IMR-90 (cell line): ENCODE data around the gene CEP95. TPM values are rescaled to one million over a fixed set of nuclear protein-coding genes. Genes with fewer than 3 reads are reported as not detected.
"Not testable (repeated sequence)": the region's sequence is repeated elsewhere in the genome, so short reads cannot be mapped to it uniquely, and the experiment has no call there.

Experiments
- ATAC-seq: fragments of 200-7000 bp; cut with Tn5 transposase; 2 replicates; pipeline ENCODE4 v1.9.1; 2020; ENCODE audit warnings: low read depth, mild to moderate bottlenecking, moderate library complexity
- BruUV-seq: library from RNA; stranded (reverse); fragments of 400-500 nt; replicated peaks from 2 replicates; lab custom pipeline; 2021; lab: Mats Ljungman, UMichigan
- CTCF ChIA-PET: fragments of 300-600 bp; formaldehyde crosslinking; extraction: SDS; loops from one replicate; lab custom pipeline; 2021; ENCODE audit warnings: antibody characterized with exemption; lab: Yijun Ruan, JAX
- POLR2A ChIA-PET: fragments of 300-600 bp; sonication (Branson Sonifier 250); formaldehyde crosslinking; loops from one replicate; lab custom pipeline; 2022; ENCODE audit warnings: antibody characterized with exemption; ENCODE audit not compliant: unreplicated experiment; lab: Charles Lee
- DNase-seq: peaks from one replicate; pipeline ENCODE4 v3.0.0; 2013
- H2AFZ ChIP-seq: replicated peaks from 2 replicates; pipeline ENCODE3; 2013; ENCODE audit warnings: low read length, mild to moderate bottlenecking; ENCODE audit not compliant: poor library complexity
- H2AK5ac ChIP-seq: 2 replicates; pipeline ENCODE4 v1.6.1; 2013; ENCODE audit warnings: low read depth, low read length, inconsistent platforms
- H2AK9ac ChIP-seq: replicated peaks from 2 replicates; pipeline ENCODE3; 2013; ENCODE audit warnings: mild to moderate bottlenecking, low read depth, low read length, moderate library complexity; ENCODE audit not compliant: poor library complexity
- H2BK120ac ChIP-seq: 2 replicates; pipeline ENCODE4 v1.6.1; 2013; ENCODE audit warnings: low read depth, low read length, inconsistent platforms
- H2BK15ac ChIP-seq: 3 replicates; pipeline ENCODE4 v1.6.1; 2013; ENCODE audit warnings: low read depth, low read length, inconsistent platforms
- H2BK20ac ChIP-seq: 2 replicates; pipeline ENCODE4 v1.6.1; 2013; ENCODE audit warnings: low read depth, mild to moderate bottlenecking, inconsistent platforms, low read length, moderate library complexity
- H2BK5ac ChIP-seq: 2 replicates; pipeline ENCODE4 v1.6.1; 2013; ENCODE audit warnings: mild to moderate bottlenecking, low read depth, low read length, inconsistent platforms; ENCODE audit not compliant: poor library complexity, severe bottlenecking
- H3K14ac ChIP-seq: replicated peaks from 2 replicates; pipeline ENCODE4 v1.6.1; 2013; ENCODE audit warnings: low read depth, low read length, inconsistent platforms
- H3K18ac ChIP-seq: 2 replicates; pipeline ENCODE4 v1.6.1; 2013; ENCODE audit warnings: low read depth, low read length, control low read depth
- H3K23ac ChIP-seq: 2 replicates; pipeline ENCODE4 v1.6.1; 2013; ENCODE audit warnings: low read depth, low read length, inconsistent platforms
- H3K27ac ChIP-seq: 2 replicates; pipeline ENCODE4 v1.5.1; 2013; ENCODE audit warnings: mild to moderate bottlenecking, control low read depth, low read length; ENCODE audit not compliant: insufficient read depth
- H3K27me3 ChIP-seq: 2 replicates; pipeline ENCODE4 v1.6.1; 2013; ENCODE audit warnings: low read length; ENCODE audit not compliant: control insufficient read depth, insufficient read depth
- H3K36me3 ChIP-seq: 2 replicates; pipeline ENCODE4 v1.6.1; 2013; ENCODE audit warnings: low read length, mixed read lengths; ENCODE audit not compliant: control insufficient read depth, insufficient read depth
- H3K4ac ChIP-seq: 2 replicates; pipeline ENCODE4 v1.6.1; 2013; ENCODE audit warnings: low read depth, low read length, inconsistent platforms
- H3K4me1 ChIP-seq: 2 replicates; pipeline ENCODE4 v1.6.1; 2013; ENCODE audit warnings: low read length, mixed read lengths; ENCODE audit not compliant: control insufficient read depth, insufficient read depth
- H3K4me2 ChIP-seq: 2 replicates; pipeline ENCODE4 v1.6.1; 2013; ENCODE audit warnings: low read depth, mild to moderate bottlenecking, control low read depth, low read length, moderate library complexity
- H3K4me3 ChIP-seq: 2 replicates; pipeline ENCODE4 v1.5.1; 2013; ENCODE audit warnings: low read depth, mild to moderate bottlenecking, control low read depth, low read length, moderate library complexity; ENCODE audit not compliant: insufficient read depth
- H3K56ac ChIP-seq: 2 replicates; pipeline ENCODE4 v1.6.1; 2013; ENCODE audit warnings: low read length, inconsistent platforms; ENCODE audit not compliant: insufficient read depth; ENCODE audit errors: extremely low read depth
- H3K79me1 ChIP-seq, 2 experiments: 2 replicates each; pipeline ENCODE4 v1.6.1; 2013; ENCODE audit warnings: low read length in 2 of 2, inconsistent platforms in 1 of 2, low read depth in 1 of 2
- H3K9ac ChIP-seq: 2 replicates; pipeline ENCODE4 v1.6.1; 2013; ENCODE audit warnings: low read depth, low read length, control low read depth
- H3K9me1 ChIP-seq: 2 replicates; pipeline ENCODE4 v1.6.1; 2013; ENCODE audit warnings: low read length, inconsistent platforms; ENCODE audit not compliant: insufficient read depth
- H3K9me3 ChIP-seq: 2 replicates; pipeline ENCODE4 v1.6.1; 2013; ENCODE audit warnings: low read length; ENCODE audit not compliant: control insufficient read depth, insufficient read depth
- H4K20me1 ChIP-seq: 2 replicates; pipeline ENCODE4 v1.6.1; 2013; ENCODE audit warnings: low read length, inconsistent platforms; ENCODE audit not compliant: insufficient read depth
- H4K5ac ChIP-seq: 2 replicates; pipeline ENCODE4 v1.6.1; 2013; ENCODE audit warnings: mild to moderate bottlenecking, low read depth, low read length, control low read depth
- H4K8ac ChIP-seq, 2 experiments: 2 replicates each; pipeline ENCODE4 v1.6.1; 2013; ENCODE audit warnings: low read depth in 2 of 2, low read length in 2 of 2, control low read depth in 1 of 2, inconsistent platforms in 1 of 2
- H4K91ac ChIP-seq: 2 replicates; pipeline ENCODE4 v1.6.1; 2013; ENCODE audit warnings: low read depth, low read length, inconsistent platforms; ENCODE audit not compliant: insufficient read depth
- FOS ChIP-seq: fragments of 150-350 bp; IDR thresholded peaks from 2 replicates; pipeline ENCODE4 v1.6.1; 2016; ENCODE audit warnings: low read depth, low read length
- POLR2A ChIP-seq: IDR thresholded peaks from 2 replicates; pipeline ENCODE4 v1.6.1; 2012; ENCODE audit warnings: mild to moderate bottlenecking, low read depth, low read length
- RCOR1 ChIP-seq: IDR thresholded peaks from 2 replicates; pipeline ENCODE4 v1.6.1; 2012; ENCODE audit warnings: mild to moderate bottlenecking, low read length, improper control_type of control experiment; ENCODE audit not compliant: insufficient replicate concordance
- WGBS, 2 experiments: methylation state at CpG; one replicate each; pipeline versions ENCODE4 v1.1.5 to v1.1.7; 2013; ENCODE audit warnings: missing lambda C conversion rate in 2 of 2; ENCODE audit not compliant: insufficient read length in 1 of 2; ENCODE audit errors: extremely low coverage in 2 of 2; 5-methylcytosine and 5-hydroxymethylcytosine counted together
- dilution Hi-C: fragments of 300-500 bp; cut with HindIII; formaldehyde crosslinking; loops from one replicate; pipeline ENCODE4 v1.14.3; 2018; ENCODE audit warnings: low sequenced_read_pairs; ENCODE audit not compliant: unreplicated experiment
- in situ Hi-C: fragments of 300-500 bp; cut with MboI; formaldehyde crosslinking; loops from 3 replicates; pipeline ENCODE4 v1.14.3; 2019; ENCODE audit warnings: low sequenced_read_pairs, inconsistent platforms, mixed read lengths
- intact Hi-C: fragments of 100-400 bp; cut with micrococcal nuclease; formaldehyde crosslinking; loops from 2 replicates; pipeline ENCODE4 v1.10.0; 2022
- polyA plus RNA-seq, 3 experiments: library from polyadenylated mRNA; depleted of rRNA; stranded (reverse); fragments of >200 nt; gene quantifications; 2 replicates each; pipeline ENCODE4 v1.2.3, GENCODE V29; 2012; ENCODE audit warnings: low replicate concordance in 1 of 3
- total RNA-seq: library from RNA; depleted of rRNA; stranded (reverse); fragments of >200 nt; gene quantifications from 2 replicates; pipeline ENCODE4 v1.2.3, GENCODE V29; 2012

CEP95 gene
- total and polyA plus RNA-seq, 2 of the 4 experiments (the other 2 are of a cell fraction) = 6.1 to 13.6 TPM

DNA sequence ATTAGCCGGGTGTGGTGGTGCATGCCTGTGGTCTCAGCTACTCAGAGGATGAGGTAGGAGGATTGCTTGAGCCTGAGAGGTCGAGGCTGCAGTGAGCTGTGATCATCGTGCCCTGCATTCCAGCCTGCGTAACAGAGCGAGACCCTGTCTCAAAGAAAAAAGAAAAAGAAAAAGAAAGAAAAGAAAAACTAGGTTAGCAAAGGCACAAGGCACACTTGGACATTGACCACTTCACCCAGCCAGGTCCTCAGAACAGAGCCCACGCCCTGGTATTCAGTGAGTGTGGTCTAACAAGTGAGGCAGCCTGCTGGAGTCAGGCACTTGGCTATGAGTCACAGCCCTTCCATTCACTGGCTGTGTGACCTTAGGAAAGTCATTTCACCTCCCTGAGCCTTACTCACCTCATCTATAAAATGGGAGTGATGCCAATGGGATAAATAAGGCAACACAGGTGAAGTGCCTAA is 47.5 kb upstream of the CEP95 start:
- Histone ChIP-seq H3K4me2 (no peak overlapping the region), H3K4me3 (no peak overlapping the region), H4K91ac (no peak overlapping the region), H3K79me1 (no peaks in the 10 kb centered on the region), H3K36me3 (no peaks in the 10 kb centered on the region), H3K56ac (no peak overlapping the region), H2BK15ac (no peak overlapping the region), H2AK9ac (peak overlapping the region; percentile 80), H3K27me3 (no peaks in the 10 kb centered on the region; the same call in 1 of the 2 replicates), H2BK20ac (no peak overlapping the region), H3K23ac (no peak overlapping the region), H3K9ac (no peak overlapping the region), H3K9me3 (no peaks in the 10 kb centered on the region), H3K4ac (0 out of 2 replicates have a peak overlapping the region, but pooled peaks have one; percentile 7), H4K8ac (no peak overlapping the region), H2BK5ac (no peak overlapping the region), H2BK120ac (no peak overlapping the region), H3K18ac (no peak overlapping the region), H3K27ac (no peak overlapping the region), H4K5ac (no peak overlapping the region), H4K20me1 (no peaks in the 10 kb centered on the region), H3K4me1 (peaks cover 8% of the 10 kb centered on the region), H3K14ac (0 out of 2 replicates have a peak overlapping the region, but pooled peaks have one; percentile 16), H2AFZ (peak overlapping the region; percentile 40), H3K9me1 (peaks cover 11% of the 10 kb centered on the region; the same call in 1 of the 2 replicates), H2AK5ac (no peak overlapping the region)
- DNase-seq (peak; percentile 75), ATAC-seq (peak; percentile 60)
- ChIA-PET CTCF (interaction anchor here (0.5 kb wide), 1 partner anchor 144 kb away, joined by 4 read pairs; no protein-coding TSS in a partner anchor), POLR2A (no interaction called here)
- BruUV-seq = no TSS peak
- intact Hi-C loops (no loop called here), dilution Hi-C loops (no loop called here), in situ Hi-C loops (no loop called here)
- TF ChIP-seq FOS = peak; percentile 40; the same call in 1 of the 2 replicates
- TF ChIP-seq POLR2A = no peak
- TF ChIP-seq RCOR1 = peak; percentile 54
- WGBS, 2 experiments = 40% methylated on average over 1 of the region's 6 CpGs; no CpG with 5 or more reads in 1 of the 2 experiments

DNA sequence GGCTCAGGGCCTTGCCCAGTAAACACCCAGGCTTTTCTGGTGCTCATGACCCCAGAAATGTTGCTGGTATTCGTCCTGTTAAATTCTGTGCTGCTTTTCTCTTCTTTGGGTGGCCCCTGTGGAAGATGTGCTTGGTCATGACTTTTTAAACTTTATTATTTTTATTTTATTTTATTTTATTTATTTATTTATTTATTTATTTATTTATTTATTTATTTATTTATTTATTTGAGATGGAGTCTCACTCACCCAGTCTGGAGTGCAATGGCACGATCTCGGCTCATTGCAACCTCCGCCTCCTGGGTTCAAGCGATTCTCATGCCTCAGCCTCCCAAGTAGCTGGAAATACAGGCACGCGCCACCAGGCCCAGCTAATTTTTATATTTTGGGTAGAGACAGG is 47.0 kb upstream of the CEP95 start:
- H2AFZ ChIP-seq, H3K14ac ChIP-seq, H2BK5ac ChIP-seq, H3K9me3 ChIP-seq, H3K23ac ChIP-seq, H3K4me2 ChIP-seq, ATAC-seq, dilution Hi-C loops, H3K79me1 ChIP-seq, H4K8ac ChIP-seq, H3K36me3 ChIP-seq, H3K4me3 ChIP-seq, CTCF ChIA-PET, BruUV-seq, H3K4ac ChIP-seq, intact Hi-C loops, in situ Hi-C loops, H4K20me1 ChIP-seq, H2BK120ac ChIP-seq, H2AK5ac ChIP-seq, DNase-seq, H3K56ac ChIP-seq, H4K5ac ChIP-seq, H3K9ac ChIP-seq, POLR2A ChIA-PET, H3K27ac ChIP-seq, H4K91ac ChIP-seq, H2BK20ac ChIP-seq, H3K18ac ChIP-seq, H3K4me1 ChIP-seq, H3K27me3 ChIP-seq, H2BK15ac ChIP-seq: not testable (repeated sequence)
- peaks cover 11% of the 10 kb centered on the region; the same call in 1 of the 2 replicates for H3K9me1 ChIP-seq
- WGBS, 2 experiments = 100% methylated on average over 2 of the region's 7 CpGs; no CpG with 5 or more reads in 1 of the 2 experiments
- peak overlapping the region; percentile 80 for H2AK9ac ChIP-seq
